Activated naive CD4-positive, alpha-beta T cell treated with anti-CD3 and anti-CD28 coated beads for 36 hours (primary cell): ENCODE results near the gene SMARCD1. TPM values are rescaled to one million over a fixed set of nuclear protein-coding genes. Genes with fewer than 3 reads are reported as not detected.

Source experiments
- CTCF ChIA-PET: fragments of 350-600 bp; sonication (Branson Sonifier 250); formaldehyde crosslinking; loops from one replicate; lab custom pipeline; 2021; ENCODE audit warnings: antibody characterized with exemption; lab: Charles Lee
- DNase-seq: peaks from one replicate; pipeline ENCODE4 v3.0.0-alpha.2; 2020
- H3K27ac Mint-ChIP-seq: one replicate; pipeline ENCODE4 v1.8.0; 2021; ENCODE audit warnings: mild to moderate bottlenecking, mixed read lengths
- H3K27me3 Mint-ChIP-seq: one replicate; pipeline ENCODE4 v1.8.0; 2021; ENCODE audit warnings: low read depth, mixed read lengths
- H3K36me3 Mint-ChIP-seq: one replicate; pipeline ENCODE4 v1.8.0; 2021; ENCODE audit warnings: low read depth, mixed read lengths
- H3K4me1 Mint-ChIP-seq: one replicate; pipeline ENCODE4 v1.8.0; 2021; ENCODE audit warnings: low read depth, mixed read lengths
- H3K4me3 Mint-ChIP-seq: one replicate; pipeline ENCODE4 v1.8.0; 2021; ENCODE audit warnings: mild to moderate bottlenecking, moderate library complexity, mixed read lengths
- H3K9me3 Mint-ChIP-seq: one replicate; pipeline ENCODE4 v1.8.0; 2021; ENCODE audit warnings: mixed read lengths
- intact Hi-C: fragments of 100-400 bp; cut with micrococcal nuclease; formaldehyde crosslinking; loops from one replicate; pipeline ENCODE4 v1.15.1; 2023
- total RNA-seq, 2 experiments: library from RNA; stranded (reverse); gene quantifications; one replicate each; pipeline ENCODE4 v1.2.3, GENCODE V29; 2021

SMARCD1 gene
- total RNA-seq, 2 experiments from 2014 or later = 57.7 to 60.2 TPM

- intact Hi-C loops = loop anchor here (5.0 kb wide), 1 partner anchor 281 kb away; no protein-coding TSS in a partner anchor
Observed at GRCh38 chr12:50057896-50058670, 27.1 kb upstream of the SMARCD1 start.

DNA sequence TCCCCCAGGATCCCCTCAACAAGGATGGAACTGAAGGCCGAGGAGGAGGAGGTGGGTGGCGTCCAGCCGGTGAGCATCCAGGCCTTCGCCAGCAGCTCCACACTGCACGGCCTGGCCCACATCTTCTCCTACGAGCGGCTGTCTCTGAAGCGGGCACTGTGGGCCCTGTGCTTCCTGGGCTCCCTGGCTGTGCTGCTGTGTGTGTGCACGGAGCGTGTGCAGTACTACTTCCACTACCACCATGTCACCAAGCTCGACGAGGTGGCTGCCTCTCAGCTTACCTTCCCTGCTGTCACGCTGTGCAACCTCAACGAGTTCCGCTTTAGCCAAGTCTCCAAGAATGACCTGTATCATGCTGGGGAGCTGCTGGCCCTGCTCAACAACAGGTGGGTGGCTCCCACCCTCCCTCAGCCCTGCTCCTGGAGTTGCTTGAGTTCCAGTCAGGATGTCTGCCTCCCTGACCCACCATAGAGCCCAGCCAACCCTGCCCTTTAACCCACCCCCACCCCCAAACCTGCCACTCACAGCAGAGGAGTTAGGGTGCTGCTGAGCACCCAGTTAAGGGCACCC is 26.3 kb upstream of the SMARCD1 start:
- H3K27ac Mint-ChIP-seq = no peak overlapping the region

More at GRCh38 chr12:50057896-50058670, 27.1 kb upstream of the SMARCD1 start:
- Mint-ChIP-seq H3K4me1 (peaks cover 33% of the 10 kb centered on the region), H3K36me3 (no peaks in the 10 kb centered on the region), H3K27me3 (peaks cover 22% of the 10 kb centered on the region), H3K9me3 (no peaks in the 10 kb centered on the region), H3K4me3 (peak overlapping the region; percentile 48), H3K27ac (no peak overlapping the region)
- CTCF ChIA-PET = interaction anchor here (2.0 to 11.1 kb wide), 4 partner anchors 12 to 91 kb away, joined by 10 to 182 read pairs (median 35); partner anchors contain the start of gene COX14
- no peak for DNase-seq

DNA sequence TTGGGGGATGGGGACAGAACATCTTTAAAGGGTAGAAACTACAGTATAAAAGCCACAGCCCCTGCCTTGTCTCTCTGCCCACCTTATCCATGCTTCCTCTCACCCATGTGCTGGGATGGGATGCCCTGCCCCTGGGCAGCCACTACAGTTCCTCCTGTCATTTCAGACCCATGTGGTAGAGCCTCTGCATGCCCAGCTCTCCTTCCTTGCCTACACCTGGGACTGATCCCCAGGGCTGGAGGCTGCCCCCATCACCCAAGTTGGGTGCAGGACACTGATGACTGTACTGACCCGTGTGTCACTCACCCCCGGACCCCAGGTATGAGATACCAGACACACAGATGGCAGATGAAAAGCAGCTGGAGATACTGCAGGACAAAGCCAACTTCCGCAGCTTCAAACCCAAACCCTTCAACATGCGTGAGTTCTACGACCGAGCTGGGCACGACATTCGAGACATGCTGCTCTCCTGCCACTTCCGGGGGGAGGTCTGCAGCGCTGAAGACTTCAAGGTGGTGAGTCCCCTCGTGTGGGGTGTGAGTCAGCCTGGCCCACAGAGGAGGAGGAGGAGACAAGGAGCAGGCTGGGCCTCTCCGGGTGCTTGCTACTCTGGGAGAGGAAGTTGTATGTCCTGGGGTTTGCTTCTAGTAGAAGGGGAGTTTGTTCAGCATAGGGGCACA is 25.6 kb upstream of the SMARCD1 start:
- peak; percentile 80 for DNase-seq
- peaks cover 22% of the 10 kb centered on the region for H3K27me3 Mint-ChIP-seq
- H3K9me3 Mint-ChIP-seq = no peaks in the 10 kb centered on the region
- peak overlapping the region; percentile 28 for H3K4me3 Mint-ChIP-seq
- peaks cover 33% of the 10 kb centered on the region for H3K4me1 Mint-ChIP-seq
- peak overlapping the region; percentile 54 for H3K27ac Mint-ChIP-seq
- intact Hi-C loops = loop anchor here (5.0 kb wide), 1 partner anchor 282 kb away; no protein-coding TSS in a partner anchor
- CTCF ChIA-PET = interaction anchor here (0.6 to 11.1 kb wide), 7 partner anchors 10 to 248 kb away, joined by 3 to 182 read pairs (median 10); partner anchors contain the start of gene COX14
- H3K36me3 Mint-ChIP-seq = no peaks in the 10 kb centered on the region

More for the DNA sequence above, 26.3 kb upstream of the SMARCD1 start:
- no peaks in the 10 kb centered on the region for H3K36me3 Mint-ChIP-seq
- no peaks in the 10 kb centered on the region for H3K9me3 Mint-ChIP-seq
- peaks cover 33% of the 10 kb centered on the region for H3K4me1 Mint-ChIP-seq
- CTCF ChIA-PET = interaction anchor here (0.7 to 11.1 kb wide), 5 partner anchors 11 to 91 kb away, joined by 3 to 182 read pairs (median 19); partner anchors contain the start of gene COX14
- H3K27me3 Mint-ChIP-seq = peaks cover 22% of the 10 kb centered on the region
- H3K4me3 Mint-ChIP-seq = peak overlapping the region; percentile 43
- intact Hi-C loops = loop anchor here (5.0 kb wide), 1 partner anchor 282 kb away; no protein-coding TSS in a partner anchor
- DNase-seq = no peak

- Mint-ChIP-seq H3K4me1 (peaks cover 33% of the 10 kb centered on the region), H3K27me3 (peaks cover 22% of the 10 kb centered on the region), H3K36me3 (no peaks in the 10 kb centered on the region), H3K4me3 (no peak overlapping the region), H3K27ac (peak overlapping the region; percentile 54), H3K9me3 (no peaks in the 10 kb centered on the region)
- CTCF ChIA-PET = interaction anchor here (0.6 to 11.1 kb wide), 5 partner anchors 9 to 249 kb away, joined by 3 to 182 read pairs (median 19); no protein-coding TSS in a partner anchor
- intact Hi-C loops = no loop called here
- DNase-seq = no peak
Observed at GRCh38 chr12:50060120-50060468, 25.0 kb upstream of the SMARCD1 start.

DNA sequence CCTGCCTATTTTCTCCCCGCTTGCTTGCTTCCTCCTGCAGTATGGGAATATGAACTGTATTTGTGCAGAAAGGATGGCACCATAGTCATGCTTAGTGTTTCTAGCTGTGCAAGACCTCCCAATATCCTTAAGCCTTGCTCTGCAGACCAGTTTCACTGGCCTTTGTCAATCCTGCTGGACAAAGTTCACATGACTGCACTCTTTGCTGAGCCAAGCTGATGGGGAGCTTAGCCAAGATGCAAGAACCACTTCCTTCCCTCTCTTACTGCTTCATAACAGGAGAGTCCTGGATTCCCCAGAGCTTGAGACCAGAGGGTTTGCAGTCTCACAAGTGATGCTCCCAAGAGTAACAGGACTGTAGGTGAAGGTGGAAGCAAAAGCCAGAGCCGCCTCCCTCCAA is 24.0 kb upstream of the SMARCD1 start:
- Mint-ChIP-seq H3K4me1 (peaks cover 26% of the 10 kb centered on the region), H3K4me3 (no peak overlapping the region), H3K9me3 (no peaks in the 10 kb centered on the region), H3K27me3 (peaks cover 19% of the 10 kb centered on the region), H3K36me3 (no peaks in the 10 kb centered on the region), H3K27ac (no peak overlapping the region)
- CTCF ChIA-PET = interaction anchor here (0.6 to 5.7 kb wide), 6 partner anchors 8 to 174 kb away, joined by 3 to 51 read pairs (median 5); no protein-coding TSS in a partner anchor
- intact Hi-C loops = no loop called here
- no peak for DNase-seq

DNA sequence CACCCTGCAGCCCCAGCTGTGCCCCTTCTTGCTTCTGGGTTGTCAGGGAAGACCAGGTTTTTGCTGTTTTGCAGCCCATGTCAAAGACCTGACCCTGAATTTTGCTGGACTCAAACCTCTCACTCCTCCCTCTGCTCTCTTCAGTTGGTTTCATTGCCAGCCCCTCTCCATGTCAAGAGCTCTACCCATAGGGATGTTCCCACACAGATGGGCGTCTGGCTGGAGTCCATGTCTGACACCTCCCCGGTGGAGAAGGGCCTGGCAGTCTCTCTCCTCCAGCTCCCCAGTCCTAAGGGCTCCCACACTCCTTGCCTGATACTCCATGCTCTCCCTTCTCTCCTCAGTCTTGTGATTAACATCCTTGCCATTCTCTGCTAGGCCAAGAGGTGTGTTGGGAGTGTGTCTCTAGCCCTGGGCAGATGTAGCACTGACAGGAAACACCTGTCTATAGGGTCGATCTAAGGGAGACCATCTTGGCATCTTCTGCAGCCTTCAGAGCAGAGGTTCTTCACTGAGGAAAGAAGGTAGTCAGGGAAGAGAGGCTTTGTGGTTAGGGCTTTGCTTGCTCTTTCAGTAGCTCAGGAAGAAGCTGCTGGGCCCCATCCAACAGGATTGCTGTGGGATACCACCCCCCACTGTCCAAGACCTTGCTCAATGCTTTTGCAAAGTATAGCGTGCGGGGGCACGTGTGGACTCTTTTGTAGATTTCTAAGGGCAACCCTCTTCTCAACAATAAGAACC is 23.0 kb upstream of the SMARCD1 start:
- no peak overlapping the region for H3K4me3 Mint-ChIP-seq
- H3K36me3 Mint-ChIP-seq = no peaks in the 10 kb centered on the region
- no peak overlapping the region for H3K27ac Mint-ChIP-seq
- CTCF ChIA-PET = interaction anchor here (1.0 to 5.7 kb wide), 5 partner anchors 7 to 95 kb away, joined by 3 to 51 read pairs (median 7); no protein-coding TSS in a partner anchor
- intact Hi-C loops = no loop called here
- H3K9me3 Mint-ChIP-seq = no peaks in the 10 kb centered on the region
- peaks cover 17% of the 10 kb centered on the region for H3K4me1 Mint-ChIP-seq
- DNase-seq = no peak
- H3K27me3 Mint-ChIP-seq = peaks cover 10% of the 10 kb centered on the region

GRCh38 chr12:50062728-50063460 is 22.2 kb upstream of the SMARCD1 start:
- CTCF ChIA-PET = interaction anchor here (1.1 to 5.7 kb wide), 4 partner anchors 7 to 96 kb away, joined by 4 to 51 read pairs (median 7); no protein-coding TSS in a partner anchor
- H3K27ac Mint-ChIP-seq = no peak overlapping the region
- H3K4me1 Mint-ChIP-seq = peaks cover 16% of the 10 kb centered on the region
- no peak for DNase-seq
- intact Hi-C loops = no loop called here
- H3K27me3 Mint-ChIP-seq = peaks cover 8% of the 10 kb centered on the region
- H3K4me3 Mint-ChIP-seq = no peak overlapping the region
- no peaks in the 10 kb centered on the region for H3K9me3 Mint-ChIP-seq
- H3K36me3 Mint-ChIP-seq = no peaks in the 10 kb centered on the region

DNA sequence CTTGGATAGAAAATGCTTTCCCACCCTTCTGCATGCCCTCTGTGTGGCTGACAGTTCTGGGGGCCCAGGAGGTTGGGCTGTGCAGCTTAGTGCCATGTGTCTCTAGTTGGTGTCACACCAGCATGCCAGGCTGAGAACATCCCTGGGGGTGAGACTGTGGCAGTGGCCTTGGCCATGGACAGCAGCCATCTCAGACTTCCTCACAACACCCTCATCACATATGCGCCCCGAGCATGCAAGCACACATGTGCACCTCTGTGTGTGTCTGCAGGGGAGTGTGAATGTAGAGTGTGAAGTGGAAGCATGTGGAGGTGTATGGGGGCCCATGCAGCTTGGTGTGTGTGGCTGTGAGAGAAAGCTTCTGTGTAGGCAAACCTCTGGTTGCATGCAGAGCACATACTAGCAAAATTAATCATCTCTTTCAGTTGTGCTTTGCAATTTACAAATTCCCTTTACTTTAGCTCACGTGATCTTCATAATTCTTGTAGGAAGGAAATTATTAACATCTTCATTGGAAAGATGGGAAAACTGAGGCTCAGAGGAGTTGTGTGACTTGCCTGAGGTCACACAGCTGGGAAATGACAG is 19.3 kb upstream of the SMARCD1 start:
- H3K4me3 Mint-ChIP-seq = no peak overlapping the region
- no peak for DNase-seq
- CTCF ChIA-PET = interaction anchor here (0.5 to 9.4 kb wide), 8 partner anchors 9 to 305 kb away, joined by 3 to 161 read pairs (median 4); no protein-coding TSS in a partner anchor
- no peaks in the 10 kb centered on the region for H3K36me3 Mint-ChIP-seq
- H3K27ac Mint-ChIP-seq = no peak overlapping the region
- H3K4me1 Mint-ChIP-seq = peaks cover 4% of the 10 kb centered on the region
- intact Hi-C loops = no loop called here
- H3K27me3 Mint-ChIP-seq = no peaks in the 10 kb centered on the region
- H3K9me3 Mint-ChIP-seq = no peaks in the 10 kb centered on the region

- H3K36me3 Mint-ChIP-seq = no peaks in the 10 kb centered on the region
- no peaks in the 10 kb centered on the region for H3K27me3 Mint-ChIP-seq
- intact Hi-C loops = no loop called here
- no peak overlapping the region for H3K4me3 Mint-ChIP-seq
- CTCF ChIA-PET = interaction anchor here (0.5 to 9.4 kb wide), 7 partner anchors 8 to 348 kb away, joined by 3 to 161 read pairs (median 4); no protein-coding TSS in a partner anchor
- no peak overlapping the region for H3K27ac Mint-ChIP-seq
- H3K4me1 Mint-ChIP-seq = peaks cover 4% of the 10 kb centered on the region
- DNase-seq = no peak
- no peaks in the 10 kb centered on the region for H3K9me3 Mint-ChIP-seq
Observed at GRCh38 chr12:50066402-50066801, 18.7 kb upstream of the SMARCD1 start.

DNA sequence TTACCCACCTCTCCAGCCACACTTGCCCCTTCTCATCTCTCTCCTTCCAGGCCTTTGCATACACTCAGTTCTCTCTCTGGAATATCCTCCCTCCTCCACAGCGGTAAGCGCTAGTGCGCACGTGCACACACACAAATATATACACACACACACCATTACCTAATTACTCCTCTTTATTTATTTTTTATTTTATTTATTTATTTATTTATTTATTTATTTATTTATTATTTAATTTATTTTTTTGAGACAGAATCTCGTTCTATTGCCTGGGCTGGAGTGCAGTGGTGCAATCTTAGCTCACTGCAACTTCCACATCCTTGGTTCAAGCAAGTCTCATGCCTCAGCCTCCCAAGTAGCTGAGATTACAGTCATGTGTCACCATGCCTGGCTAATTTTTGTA is 16.1 kb upstream of the SMARCD1 start:
- Mint-ChIP-seq H3K36me3 (no peaks in the 10 kb centered on the region), H3K27ac (no peak overlapping the region), H3K27me3 (no peaks in the 10 kb centered on the region), H3K4me3 (no peak overlapping the region), H3K4me1 (peaks cover 4% of the 10 kb centered on the region), H3K9me3 (no peaks in the 10 kb centered on the region)
- intact Hi-C loops = no loop called here
- DNase-seq = no peak
- CTCF ChIA-PET = interaction anchor here (0.7 to 9.4 kb wide), 14 partner anchors 9 to 354 kb away, joined by 3 to 161 read pairs (median 11); partner anchors contain the start of genes ASIC1, COX14 and SMARCD1
